PC-3 (cell line): Measurements from ENCODE around the gene SAG.

Experiments
- EZH2 ChIP-seq: fragments of 300-600 bp; sonication (generic); IDR thresholded peaks from one replicate; pipeline ENCODE4 v1.6.1; 2017; ENCODE audit warnings: antibody characterized with exemption, mild to moderate bottlenecking, low read length; ENCODE audit not compliant: unreplicated experiment
- EZH2phosphoT487 ChIP-seq: fragments of 300-600 bp; sonication (generic); IDR thresholded peaks from 2 replicates; pipeline ENCODE4 v1.6.1; 2018; ENCODE audit warnings: mild to moderate bottlenecking, antibody characterized with exemption, low read length, borderline replicate concordance
- TF ChIP-seq, protein P1 (sequence below): fragments of 300-600 bp; sonication (generic); conservative IDR thresholded peaks from 2 replicates; pipeline ENCODE4 v1.5.1; 2017; ENCODE audit warnings: antibody characterized with exemption, low read depth, mild to moderate bottlenecking, low read length

DNA sequence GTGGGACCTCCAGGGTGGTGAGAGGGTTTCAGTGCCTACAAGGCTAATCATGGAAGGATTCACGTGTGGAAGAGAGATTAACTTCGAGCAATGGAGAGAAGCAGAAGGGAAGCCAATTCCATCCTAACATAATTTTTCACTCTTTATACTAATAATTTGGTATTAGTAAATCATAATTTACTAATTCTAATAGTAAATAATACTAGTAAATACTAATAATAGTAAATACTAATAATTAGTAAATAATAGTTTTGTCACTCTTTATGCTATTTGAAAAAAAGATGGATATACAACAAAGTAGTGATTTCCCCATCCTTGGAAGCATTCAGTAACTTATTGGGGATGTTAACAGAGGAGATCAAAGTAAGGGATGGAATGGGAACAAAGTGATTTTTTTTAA, 6.4 kb upstream of the SAG start:
- TF ChIP-seq, protein P1, sequence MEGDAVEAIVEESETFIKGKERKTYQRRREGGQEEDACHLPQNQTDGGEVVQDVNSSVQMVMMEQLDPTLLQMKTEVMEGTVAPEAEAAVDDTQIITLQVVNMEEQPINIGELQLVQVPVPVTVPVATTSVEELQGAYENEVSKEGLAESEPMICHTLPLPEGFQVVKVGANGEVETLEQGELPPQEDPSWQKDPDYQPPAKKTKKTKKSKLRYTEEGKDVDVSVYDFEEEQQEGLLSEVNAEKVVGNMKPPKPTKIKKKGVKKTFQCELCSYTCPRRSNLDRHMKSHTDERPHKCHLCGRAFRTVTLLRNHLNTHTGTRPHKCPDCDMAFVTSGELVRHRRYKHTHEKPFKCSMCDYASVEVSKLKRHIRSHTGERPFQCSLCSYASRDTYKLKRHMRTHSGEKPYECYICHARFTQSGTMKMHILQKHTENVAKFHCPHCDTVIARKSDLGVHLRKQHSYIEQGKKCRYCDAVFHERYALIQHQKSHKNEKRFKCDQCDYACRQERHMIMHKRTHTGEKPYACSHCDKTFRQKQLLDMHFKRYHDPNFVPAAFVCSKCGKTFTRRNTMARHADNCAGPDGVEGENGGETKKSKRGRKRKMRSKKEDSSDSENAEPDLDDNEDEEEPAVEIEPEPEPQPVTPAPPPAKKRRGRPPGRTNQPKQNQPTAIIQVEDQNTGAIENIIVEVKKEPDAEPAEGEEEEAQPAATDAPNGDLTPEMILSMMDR: no peak
- TF ChIP-seq EZH2phosphoT487 (no peak), EZH2 (no peak)
